Karpas-422 (cell line): ENCODE results near the gene TPM2. TPM values are rescaled to one million over a fixed set of nuclear protein-coding genes. Genes with fewer than 3 reads are reported as not detected.
"Not testable (repeated sequence)": the region's sequence is repeated elsewhere in the genome, so short reads cannot be mapped to it uniquely, and the experiment has no call there.

ENCODE experiments used
- DNase-seq: peaks from one replicate; pipeline ENCODE4 v3.0.0-alpha.2; 2015
- H2AFZ ChIP-seq: fragments of 200-600 bp; sonication (generic); 2 replicates; pipeline ENCODE4 v1.6.1; 2014; ENCODE audit warnings: antibody characterized with exemption, low read length, mixed read lengths
- H3K27ac ChIP-seq: fragments of 200-600 bp; sonication (generic); 2 replicates; pipeline ENCODE4 v1.5.1; 2014; ENCODE audit warnings: mild to moderate bottlenecking, low read length, moderate library complexity
- H3K27me3 ChIP-seq: fragments of 200-600 bp; sonication (generic); 2 replicates; pipeline ENCODE4 v1.6.1; 2014; ENCODE audit warnings: low read length, mixed read lengths
- H3K36me3 ChIP-seq: fragments of 200-600 bp; sonication (generic); 2 replicates; pipeline ENCODE4 v1.6.1; 2014; ENCODE audit warnings: low read length, mixed read lengths; ENCODE audit not compliant: insufficient read depth
- H3K4me1 ChIP-seq: fragments of 200-600 bp; sonication (generic); 2 replicates; pipeline ENCODE4 v1.6.1; 2014; ENCODE audit warnings: mild to moderate bottlenecking, low read length, mixed read lengths
- H3K4me2 ChIP-seq: fragments of 200-600 bp; sonication (generic); 2 replicates; pipeline ENCODE4 v1.6.1; 2014; ENCODE audit warnings: low read length, low read depth, mild to moderate bottlenecking; ENCODE audit not compliant: poor library complexity, severe bottlenecking
- H3K4me3 ChIP-seq: fragments of 200-600 bp; sonication (generic); 2 replicates; pipeline ENCODE4 v1.5.1; 2014; ENCODE audit warnings: mild to moderate bottlenecking, antibody characterized with exemption, low read length, mixed read lengths
- H3K79me2 ChIP-seq: fragments of 200-600 bp; sonication (generic); 2 replicates; pipeline ENCODE4 v1.6.1; 2014; ENCODE audit warnings: mild to moderate bottlenecking, low read length, mixed read lengths
- H3K9ac ChIP-seq: fragments of 200-600 bp; sonication (generic); 2 replicates; pipeline ENCODE4 v1.6.0; 2014; ENCODE audit warnings: low read length
- H3K9me2 ChIP-seq: fragments of 200-600 bp; sonication (generic), shearing (Covaris generic); replicated peaks from 2 replicates; pipeline ENCODE4 v1.6.0; 2014; ENCODE audit warnings: mild to moderate bottlenecking, low read length, moderate library complexity; ENCODE audit not compliant: insufficient read depth
- H3K9me3 ChIP-seq: fragments of 300-700, 200-600 bp; sonication (generic); 2 replicates; pipeline ENCODE4 v1.6.1; 2014; ENCODE audit warnings: low read length, mixed read lengths
- H4K20me1 ChIP-seq: fragments of 200-600 bp; sonication (generic); 2 replicates; pipeline ENCODE4 v1.6.1; 2014; ENCODE audit warnings: mild to moderate bottlenecking, antibody characterized with exemption, low read length, low read depth; ENCODE audit not compliant: insufficient read depth
- total RNA-seq: library from RNA; depleted of rRNA; stranded (reverse); fragments of >200 nt; shearing (Covaris generic); gene quantifications from 2 replicates; pipeline ENCODE4 v1.2.3, GENCODE V29; 2014; ENCODE audit warnings: low replicate concordance

Gene TPM2
- total RNA-seq, 1 experiment from 2014 or later = 0.19 TPM

DNA sequence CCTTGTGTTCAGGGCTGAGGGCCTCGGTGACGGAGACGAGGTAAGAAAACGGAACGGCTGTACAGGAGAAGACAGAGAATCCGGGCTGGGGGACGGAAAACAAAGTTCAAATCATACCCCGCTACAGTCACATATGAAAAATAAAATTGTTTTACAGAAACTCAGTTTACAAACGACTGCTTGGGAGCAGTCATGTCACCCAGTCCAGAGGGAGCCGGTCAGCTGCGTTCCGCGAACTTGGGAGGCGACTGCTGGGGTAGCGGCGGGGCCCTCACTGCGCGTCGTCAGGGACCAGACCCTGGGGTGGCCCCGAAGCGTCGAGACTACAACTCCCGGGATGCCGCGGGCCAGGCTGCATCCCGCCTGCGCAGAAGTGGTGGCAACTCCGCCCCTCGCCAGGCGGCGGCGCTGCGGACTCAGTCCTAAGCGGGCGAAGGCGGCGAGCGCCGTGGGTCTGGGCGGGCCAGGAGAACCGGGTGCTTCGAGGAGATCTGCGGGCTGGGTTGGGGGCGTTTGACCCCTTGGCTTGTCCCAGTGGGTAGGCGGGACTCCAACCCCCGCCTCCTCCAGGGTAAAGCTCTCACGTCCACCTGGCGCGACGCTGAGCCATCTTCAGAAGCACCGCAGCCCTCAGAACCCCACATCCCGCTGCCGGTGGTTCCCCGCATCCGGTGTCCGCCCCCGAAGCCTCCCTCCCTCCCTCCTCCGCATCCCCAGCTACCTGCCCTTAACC lies 43.0 kb downstream of the TPM2 start:
- H3K27ac ChIP-seq = peak overlapping the region; percentile 53; the same call in 1 of the 2 replicates
- peaks cover 57% of the 10 kb centered on the region for H3K4me1 ChIP-seq
- DNase-seq = peak; percentile 96
- H3K9ac ChIP-seq = peak overlapping the region; percentile 70
- H2AFZ ChIP-seq = peak overlapping the region; percentile 25
- H3K4me3 ChIP-seq = peak overlapping the region; percentile 68
- H3K9me2 ChIP-seq = no peaks in the 10 kb centered on the region
- peak overlapping the region; percentile 93 for H3K4me2 ChIP-seq
- H3K79me2 ChIP-seq = peaks cover 9% of the 10 kb centered on the region; the same call in 1 of the 2 replicates
- no peaks in the 10 kb centered on the region for H4K20me1 ChIP-seq
- H3K36me3 ChIP-seq = no peaks in the 10 kb centered on the region
- H3K27me3 ChIP-seq = no peaks in the 10 kb centered on the region
- H3K9me3 ChIP-seq = no peaks in the 10 kb centered on the region

DNA sequence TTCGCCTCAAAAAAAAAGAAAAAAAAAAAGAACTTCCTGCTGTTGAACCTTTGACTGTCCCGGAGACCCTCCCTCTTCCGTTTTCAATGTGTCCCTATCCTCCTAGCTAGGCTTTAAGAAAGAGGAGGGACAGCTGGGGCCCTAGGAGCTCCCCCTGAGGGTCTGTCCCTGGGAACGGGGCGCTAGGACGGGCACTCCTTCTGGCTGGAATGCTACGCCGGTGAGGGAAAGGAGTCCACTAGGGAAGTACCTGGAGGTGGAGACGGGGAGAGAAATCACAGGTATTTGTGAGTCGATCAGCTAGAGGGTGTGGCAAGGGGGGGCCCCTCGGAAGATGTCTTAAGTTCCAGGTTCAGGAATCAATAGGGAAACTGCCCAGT lies 43.6 kb downstream of the TPM2 start:
- H3K27me3 ChIP-seq = no peaks in the 10 kb centered on the region
- H3K4me1 ChIP-seq = peaks cover 53% of the 10 kb centered on the region
- peak overlapping the region; percentile 68 for H3K4me3 ChIP-seq
- peaks cover 9% of the 10 kb centered on the region; the same call in 1 of the 2 replicates for H3K79me2 ChIP-seq
- H3K9ac ChIP-seq = peak overlapping the region; percentile 70
- H4K20me1 ChIP-seq = no peaks in the 10 kb centered on the region
- no peak overlapping the region for H3K27ac ChIP-seq
- H3K9me3 ChIP-seq = no peaks in the 10 kb centered on the region
- no peaks in the 10 kb centered on the region for H3K36me3 ChIP-seq
- H3K9me2 ChIP-seq = no peaks in the 10 kb centered on the region
- H3K4me2 ChIP-seq = peak overlapping the region; percentile 93
- DNase-seq = no peak
- H2AFZ ChIP-seq = peak overlapping the region; percentile 25

DNA sequence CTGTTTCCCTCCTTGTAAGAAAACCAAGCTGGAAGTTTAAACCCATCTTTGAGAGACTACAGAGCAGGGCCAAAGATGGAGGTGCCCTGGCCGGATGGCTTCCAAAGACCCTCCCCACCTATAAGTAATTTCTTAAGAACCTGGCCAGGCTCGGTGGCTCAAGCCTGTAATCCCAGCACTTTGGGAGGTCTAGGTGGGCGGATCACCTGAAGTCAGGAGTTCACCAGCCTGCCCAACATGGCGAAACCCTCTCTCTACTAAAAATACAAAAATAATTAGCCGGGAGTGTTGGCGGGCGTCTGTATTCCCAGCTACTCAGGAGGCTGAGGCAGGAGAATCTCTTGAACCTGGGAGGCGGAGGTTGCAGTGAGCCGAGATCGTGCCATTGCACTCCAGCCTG lies 44.0 kb downstream of the TPM2 start:
- H2AFZ ChIP-seq = peak overlapping the region; percentile 25

DNA sequence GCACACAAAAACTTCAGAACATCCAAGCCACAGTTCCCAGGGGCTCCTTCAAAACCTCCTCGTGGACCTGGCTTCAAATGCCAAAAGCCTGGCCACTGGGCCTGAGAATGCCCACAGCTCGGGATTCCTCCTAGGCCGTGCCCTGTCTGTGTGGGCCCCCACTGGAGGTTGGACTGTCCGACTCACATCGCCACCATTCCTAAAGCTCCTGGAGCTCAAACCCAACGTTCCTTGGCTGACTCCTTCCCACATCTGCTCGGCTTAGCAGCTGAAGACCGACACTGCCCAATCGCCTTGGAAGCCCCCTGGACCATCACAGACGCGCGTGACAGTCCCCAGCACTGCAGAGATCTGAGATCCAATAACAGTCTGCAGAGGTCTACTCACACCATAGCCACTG lies 46.7 kb downstream of the TPM2 start:
- Histone ChIP-seq H3K4me2 (no peak overlapping the region), H3K9ac (no peak overlapping the region), H2AFZ (no peak overlapping the region), H3K9me3 (no peaks in the 10 kb centered on the region), H3K36me3 (no peaks in the 10 kb centered on the region), H3K4me3 (no peak overlapping the region), H3K27me3 (no peaks in the 10 kb centered on the region), H3K79me2 (no peaks in the 10 kb centered on the region), H3K9me2 (no peaks in the 10 kb centered on the region), H4K20me1 (no peaks in the 10 kb centered on the region), H3K4me1 (peaks cover 22% of the 10 kb centered on the region), H3K27ac (no peak overlapping the region)
- no peak for DNase-seq

More for the DNA sequence above, 44.0 kb downstream of the TPM2 start:
- not testable (repeated sequence) for H3K9me3 ChIP-seq, H3K79me2 ChIP-seq, DNase-seq, H3K27me3 ChIP-seq, H3K36me3 ChIP-seq, H3K27ac ChIP-seq, H3K9me2 ChIP-seq, H4K20me1 ChIP-seq
- Histone ChIP-seq H3K4me2 (peak overlapping the region; percentile 93), H3K9ac (peak overlapping the region; percentile 70), H3K4me1 (peaks cover 49% of the 10 kb centered on the region), H3K4me3 (peak overlapping the region; percentile 68)

DNA sequence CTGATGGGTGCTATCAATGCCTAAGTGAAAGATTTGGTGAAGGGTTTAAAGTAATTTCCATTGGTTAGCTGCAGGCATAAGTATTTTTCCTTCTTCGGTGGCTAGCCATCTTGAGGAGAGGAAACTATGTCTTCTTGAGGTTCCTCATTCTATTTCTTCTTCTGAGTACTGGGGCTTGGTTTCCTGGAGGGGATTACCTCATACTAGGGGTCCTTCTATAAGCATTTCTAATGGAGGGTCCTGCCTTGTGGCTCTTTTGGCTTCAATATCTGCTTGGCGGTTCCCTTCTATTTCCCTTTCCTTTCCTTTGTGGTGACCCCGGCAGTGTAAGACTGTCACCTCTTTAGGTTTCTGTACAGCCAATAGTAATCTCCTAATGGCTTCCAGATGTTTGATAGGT lies 48.2 kb downstream of the TPM2 start:
- not testable (repeated sequence) for H3K9me3 ChIP-seq, H3K4me3 ChIP-seq, H4K20me1 ChIP-seq, DNase-seq, H3K27me3 ChIP-seq, H3K79me2 ChIP-seq, H3K4me2 ChIP-seq, H2AFZ ChIP-seq, H3K36me3 ChIP-seq, H3K9ac ChIP-seq, H3K9me2 ChIP-seq, H3K27ac ChIP-seq
- H3K4me1 ChIP-seq = peaks cover 12% of the 10 kb centered on the region

DNA sequence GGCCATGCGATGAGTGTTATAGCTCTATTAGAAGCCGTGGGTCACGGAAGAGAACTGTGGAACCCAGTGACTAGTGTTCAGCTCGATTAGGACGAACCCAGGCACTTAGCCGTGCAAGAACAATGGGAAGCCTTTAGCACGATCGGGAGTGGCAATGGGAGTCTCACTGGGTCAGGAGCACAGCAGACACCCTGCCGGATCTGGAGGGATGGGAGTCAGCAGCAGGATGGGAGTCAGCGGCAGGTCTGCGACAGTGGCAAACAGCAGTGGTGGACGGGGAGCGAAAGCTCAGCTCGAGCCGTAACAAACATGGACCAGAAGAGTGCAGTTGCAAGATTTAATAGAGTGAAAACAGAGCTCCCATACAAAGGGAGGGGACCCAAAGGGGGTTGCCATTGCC lies 49.3 kb downstream of the TPM2 start:
- H3K79me2 ChIP-seq, H3K27ac ChIP-seq, H3K36me3 ChIP-seq, H3K9me3 ChIP-seq, H3K4me3 ChIP-seq, H3K9ac ChIP-seq, H3K27me3 ChIP-seq, H4K20me1 ChIP-seq, H2AFZ ChIP-seq, DNase-seq, H3K4me2 ChIP-seq, H3K9me2 ChIP-seq: not testable (repeated sequence)
- peaks cover 13% of the 10 kb centered on the region for H3K4me1 ChIP-seq

DNA sequence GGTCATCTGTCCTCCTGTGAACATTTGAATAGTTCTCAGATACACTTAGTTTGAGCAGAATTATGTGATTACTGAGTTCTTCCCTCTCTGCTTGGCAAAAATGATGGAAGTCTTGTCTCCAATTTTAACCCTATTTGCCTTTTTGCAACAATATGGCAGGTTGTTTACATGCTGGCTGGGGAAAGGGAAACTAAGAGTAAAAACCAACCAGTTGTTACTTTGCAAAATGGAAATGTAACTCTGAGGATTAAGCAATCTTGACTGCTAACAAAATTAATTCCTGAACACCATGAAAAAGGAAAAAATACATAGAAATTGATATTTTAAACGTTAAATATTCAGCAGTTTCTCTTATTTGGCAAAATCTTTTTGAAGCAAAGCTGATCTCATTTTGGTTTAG lies 50.1 kb downstream of the TPM2 start:
- Histone ChIP-seq H3K4me2 (no peak overlapping the region), H3K79me2 (no peaks in the 10 kb centered on the region), H3K36me3 (no peaks in the 10 kb centered on the region), H3K4me1 (peaks cover 21% of the 10 kb centered on the region), H4K20me1 (no peaks in the 10 kb centered on the region), H3K9me2 (no peaks in the 10 kb centered on the region), H3K9me3 (no peaks in the 10 kb centered on the region), H2AFZ (no peak overlapping the region), H3K9ac (no peak overlapping the region), H3K27me3 (no peaks in the 10 kb centered on the region), H3K27ac (no peak overlapping the region), H3K4me3 (no peak overlapping the region)
- no peak for DNase-seq

DNA sequence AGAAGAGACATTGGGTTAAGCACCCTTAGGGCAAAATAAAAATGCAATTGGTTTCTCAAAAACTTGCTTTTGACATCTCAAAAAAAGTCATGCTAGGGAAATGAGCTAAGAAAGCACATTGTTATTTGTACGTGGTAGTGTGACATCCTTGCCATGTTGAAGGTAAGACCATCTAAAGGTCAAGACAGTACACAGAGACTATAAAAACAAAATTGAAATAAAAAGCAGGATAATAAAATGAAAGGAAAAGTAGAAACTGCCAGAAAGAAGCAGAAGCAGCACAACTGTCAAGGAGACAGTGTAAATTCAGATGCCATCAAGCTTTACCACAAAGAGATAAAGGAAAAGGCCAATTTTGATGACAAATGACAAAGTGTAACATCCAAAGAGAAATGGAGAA lies 50.5 kb downstream of the TPM2 start:
- H3K9me3 ChIP-seq, H4K20me1 ChIP-seq, H3K9ac ChIP-seq, H2AFZ ChIP-seq, H3K9me2 ChIP-seq, H3K4me2 ChIP-seq, DNase-seq, H3K79me2 ChIP-seq, H3K27me3 ChIP-seq, H3K4me3 ChIP-seq, H3K36me3 ChIP-seq, H3K27ac ChIP-seq: not testable (repeated sequence)
- H3K4me1 ChIP-seq = peaks cover 25% of the 10 kb centered on the region
